Central memory CD8-positive, alpha-beta T cell (primary cell): ENCODE results near the gene LCE1C.

ENCODE experiments used
- ATAC-seq: fragments of 150-1000 bp; cut with Tn5 transposase; replicated peaks from 2 replicates; pipeline ENCODE4 v1.10.0; 2022; ENCODE audit warnings: mild to moderate bottlenecking, moderate FRiP score, moderate number of reproducible peaks; ENCODE audit not compliant: poor library complexity, severe bottlenecking; ENCODE audit errors: extremely low read depth
- DNase-seq, 2 donors: peaks; one replicate each; pipeline ENCODE4 v3.0.0; 2021; ENCODE audit warnings: low spot score in 2 of 2
- H3K27ac Mint-ChIP-seq: one replicate; pipeline ENCODE4 v1.8.0; 2022; ENCODE audit warnings: low read depth, mild to moderate bottlenecking, moderate library complexity, mixed read lengths
- H3K27me3 Mint-ChIP-seq: one replicate; pipeline ENCODE4 v1.8.0; 2022; ENCODE audit warnings: mixed read lengths
- H3K36me3 Mint-ChIP-seq: one replicate; pipeline ENCODE4 v1.8.0; 2022; ENCODE audit warnings: mild to moderate bottlenecking, moderate library complexity, mixed read lengths; ENCODE audit not compliant: insufficient read depth
- H3K4me1 Mint-ChIP-seq: one replicate; pipeline ENCODE4 v1.8.0; 2022; ENCODE audit warnings: mixed read lengths
- H3K4me3 Mint-ChIP-seq: one replicate; pipeline ENCODE4 v1.8.0; 2022; ENCODE audit warnings: mild to moderate bottlenecking, moderate library complexity, mixed read lengths
- H3K9me3 Mint-ChIP-seq: one replicate; pipeline ENCODE4 v1.8.0; 2022; ENCODE audit warnings: mixed read lengths

LCE1C gene

GRCh38 chr1:152756872-152757271, 49.6 kb downstream of the LCE1C start:
- peaks cover 80% of the 10 kb centered on the region for H3K27me3 Mint-ChIP-seq
- H3K4me1 Mint-ChIP-seq, result no peaks in the 10 kb centered on the region
- no peak overlapping the region for H3K27ac Mint-ChIP-seq
- no peaks in the 10 kb centered on the region for H3K9me3 Mint-ChIP-seq
- H3K4me3 Mint-ChIP-seq, result no peak overlapping the region
- H3K36me3 Mint-ChIP-seq, result no peaks in the 10 kb centered on the region
- ATAC-seq (no peak), DNase-seq (no peak)
